COLO668 (cell line): ENCODE results near the gene SLC8A2.

Experiments used
- DNase-seq: peaks from one replicate; lab custom pipeline; 2025; ENCODE audit not compliant: unreplicated experiment; lab: John Stamatoyannopoulos, UW

Gene SLC8A2

DNA sequence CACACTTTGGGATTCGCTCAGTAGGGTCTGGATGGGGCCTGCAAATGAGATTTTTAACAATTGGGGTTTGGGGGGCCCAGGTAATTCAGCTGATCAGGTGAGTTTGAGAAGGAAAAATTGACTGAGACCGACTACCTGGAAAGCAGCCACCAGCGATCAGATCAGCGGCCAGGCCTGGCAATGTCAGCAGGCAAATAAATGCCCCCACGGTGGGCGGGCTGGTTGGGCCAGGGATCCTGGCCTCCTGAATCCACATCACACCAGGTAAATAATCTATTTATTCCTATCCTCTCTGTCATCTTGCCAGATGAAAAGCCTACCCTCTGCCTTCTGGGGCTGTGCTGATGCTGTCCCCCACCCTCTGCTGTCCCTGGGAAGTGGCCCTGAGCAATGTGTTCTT is 33.8 kb upstream of the SLC8A2 start:
- no peak for DNase-seq

DNA sequence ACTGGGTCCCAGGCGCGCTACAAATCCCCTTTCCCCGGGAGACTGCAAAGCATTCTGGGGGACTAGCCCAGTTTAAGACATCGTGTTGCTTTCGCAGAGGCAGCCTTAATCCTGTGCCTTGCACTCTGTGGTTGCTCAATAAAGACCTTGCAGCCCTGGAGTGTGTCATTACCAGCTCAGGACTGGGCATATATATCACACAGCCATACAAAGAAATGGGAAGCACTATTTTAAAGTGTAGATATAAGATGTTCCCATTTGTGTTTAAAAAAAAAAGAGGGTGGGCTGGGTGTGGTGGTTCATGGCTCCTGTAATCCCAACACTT is 32.1 kb upstream of the SLC8A2 start:
- DNase-seq: no peak

GRCh38 chr19:47503130-47503825 is 31.6 kb upstream of the SLC8A2 start:
- DNase-seq: no peak

GRCh38 chr19:47499863-47500830 is 28.5 kb upstream of the SLC8A2 start:
- DNase-seq: no peak

DNA sequence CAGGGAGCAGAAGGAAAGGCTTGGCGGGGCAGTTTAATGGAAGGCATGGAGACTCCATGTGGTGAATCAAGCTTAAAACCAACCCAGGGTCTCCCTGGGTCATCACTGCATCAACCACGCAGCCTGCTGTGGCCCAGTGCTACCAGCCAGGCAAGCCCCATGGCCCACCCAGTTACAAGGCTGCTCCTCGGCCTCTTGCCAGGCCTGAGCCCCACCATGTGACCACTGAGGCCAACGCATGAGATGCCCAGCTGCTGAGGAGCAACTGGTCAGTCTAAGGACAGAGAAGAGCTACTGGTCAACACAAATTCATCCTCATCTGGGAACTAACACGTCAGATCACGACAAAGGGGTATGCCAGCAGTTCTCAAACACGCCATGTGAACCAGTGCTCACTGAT is 27.7 kb upstream of the SLC8A2 start:
- DNase-seq: no peak

DNA sequence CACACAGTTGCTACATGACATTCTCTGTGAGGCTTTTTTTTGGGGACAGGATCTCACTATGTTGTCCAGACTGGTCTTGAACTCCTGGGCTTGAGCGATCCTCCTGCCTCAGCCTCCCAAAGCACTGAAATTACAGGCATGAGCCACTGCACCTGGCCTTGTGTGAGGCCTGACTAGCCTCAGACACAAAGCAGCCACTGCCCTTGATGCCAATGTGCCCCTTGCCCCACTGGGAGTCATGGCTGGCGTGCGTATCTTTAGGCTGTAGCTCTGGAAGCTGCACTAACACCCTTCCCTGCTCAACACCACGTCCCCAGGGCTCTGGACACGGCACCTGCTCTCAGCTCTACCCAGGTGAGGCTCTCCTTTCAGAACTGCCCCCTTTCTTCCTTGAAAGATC is 26.9 kb upstream of the SLC8A2 start:
- DNase-seq: no peak

DNA sequence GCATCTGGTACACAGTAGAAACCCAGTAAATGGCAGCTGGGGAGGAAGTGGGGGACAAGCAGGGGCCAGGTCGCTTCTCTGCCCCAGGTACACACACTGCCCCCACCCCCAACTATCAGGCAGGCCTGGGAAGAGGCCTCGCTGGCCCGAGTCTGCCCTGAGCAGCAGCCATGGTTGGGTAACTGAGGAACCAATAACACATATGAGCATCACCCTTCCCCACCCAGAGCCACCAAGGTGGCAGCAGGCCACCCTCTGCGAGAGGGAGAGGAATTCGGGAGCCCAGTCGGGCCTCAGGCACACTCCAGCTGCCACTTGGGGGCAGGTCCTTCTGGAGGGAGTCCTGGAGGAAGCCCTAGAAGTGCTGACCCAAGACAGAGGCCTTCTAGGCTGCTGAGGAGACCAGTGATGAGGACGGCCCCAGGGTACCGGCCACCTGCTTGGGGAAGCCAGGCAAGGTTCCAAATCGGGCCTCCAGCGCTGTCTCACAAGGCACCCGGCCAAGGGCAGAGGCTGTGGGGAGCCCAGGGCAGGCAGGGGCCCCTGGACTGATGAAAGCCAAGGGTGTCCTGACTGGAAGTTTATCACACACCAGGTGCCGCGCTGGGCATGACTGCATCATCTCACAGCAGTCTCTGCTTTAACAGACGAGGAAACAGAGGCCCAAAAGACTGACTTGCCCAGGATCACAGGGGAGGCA is 26.3 kb upstream of the SLC8A2 start:
- DNase-seq: no peak

- no peak for DNase-seq
These were observed 25.5 kb upstream of the SLC8A2 start for GRCh38 chr19:47497050-47497766.

GRCh38 chr19:47495478-47496372 is 24.0 kb upstream of the SLC8A2 start:
- DNase-seq: peak; percentile 2

DNA sequence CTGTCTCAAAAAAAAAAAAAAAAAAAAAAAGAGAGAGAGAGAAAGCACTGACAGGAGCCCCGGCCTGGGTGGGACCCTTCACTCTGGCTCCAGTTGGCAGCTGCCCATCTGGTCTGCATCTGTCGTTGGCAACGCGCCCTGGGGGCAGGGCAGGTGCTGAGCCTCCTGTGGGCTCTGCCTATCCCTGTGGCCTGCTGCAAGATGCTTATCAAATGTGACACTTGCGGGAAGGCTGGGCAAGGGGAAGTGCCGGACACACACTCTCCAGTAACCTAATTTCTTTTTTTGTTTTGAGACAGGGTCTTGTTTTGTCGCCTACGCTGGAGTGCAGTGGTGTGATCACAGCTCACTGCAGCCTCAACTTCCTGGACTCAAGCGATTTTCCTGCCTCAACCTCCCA is 23.0 kb upstream of the SLC8A2 start:
- DNase-seq: peak; percentile 53

GRCh38 chr19:47494211-47494547 is 22.5 kb upstream of the SLC8A2 start:
- no peak for DNase-seq

- no peak for DNase-seq
These were observed 21.9 kb upstream of the SLC8A2 start for GRCh38 chr19:47493378-47494210.

DNA sequence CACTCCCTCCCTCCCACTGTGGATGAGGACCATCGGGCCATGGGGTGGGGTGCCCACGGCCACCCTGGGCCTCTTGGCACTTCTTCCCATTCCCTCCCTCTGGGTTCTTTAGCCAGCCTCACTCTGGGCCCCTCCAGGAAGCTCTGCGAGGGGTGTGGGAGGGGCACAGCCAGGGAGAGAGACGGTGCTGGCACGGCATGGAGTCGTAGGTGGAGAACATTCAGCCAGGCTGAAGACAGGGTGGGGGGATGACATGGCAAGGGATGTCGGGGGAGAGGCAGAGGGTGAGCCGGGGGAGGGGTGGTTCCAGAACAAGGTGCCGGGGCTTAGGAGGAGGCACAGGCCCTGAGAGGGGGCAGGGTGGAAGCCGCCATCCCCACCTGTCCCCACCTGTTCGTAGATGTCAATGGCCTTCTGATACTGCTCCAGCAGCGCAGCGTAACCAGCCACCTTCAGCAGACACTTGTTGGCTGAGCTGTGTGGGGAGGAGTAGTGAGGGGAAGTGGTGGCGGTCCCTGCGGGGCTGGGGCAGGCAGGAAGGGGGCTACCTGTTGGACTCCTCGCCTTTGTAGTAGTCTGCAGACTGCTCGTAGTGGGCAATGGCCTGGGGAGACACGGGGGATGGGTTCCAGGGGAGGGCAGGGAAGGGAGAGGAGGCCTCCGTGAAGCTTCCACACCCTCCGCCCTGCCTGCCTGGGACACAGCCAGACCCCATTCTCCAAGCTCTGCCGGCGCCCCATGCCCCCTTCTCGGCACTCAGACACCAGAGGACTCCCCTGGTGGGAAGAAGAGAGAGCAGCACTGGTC is 21.1 kb upstream of the SLC8A2 start:
- no peak for DNase-seq

GRCh38 chr19:47492137-47492533 is 20.4 kb upstream of the SLC8A2 start:
- no peak for DNase-seq

- DNase-seq: no peak
These were observed 19.9 kb upstream of the SLC8A2 start for GRCh38 chr19:47491358-47492136.

DNA sequence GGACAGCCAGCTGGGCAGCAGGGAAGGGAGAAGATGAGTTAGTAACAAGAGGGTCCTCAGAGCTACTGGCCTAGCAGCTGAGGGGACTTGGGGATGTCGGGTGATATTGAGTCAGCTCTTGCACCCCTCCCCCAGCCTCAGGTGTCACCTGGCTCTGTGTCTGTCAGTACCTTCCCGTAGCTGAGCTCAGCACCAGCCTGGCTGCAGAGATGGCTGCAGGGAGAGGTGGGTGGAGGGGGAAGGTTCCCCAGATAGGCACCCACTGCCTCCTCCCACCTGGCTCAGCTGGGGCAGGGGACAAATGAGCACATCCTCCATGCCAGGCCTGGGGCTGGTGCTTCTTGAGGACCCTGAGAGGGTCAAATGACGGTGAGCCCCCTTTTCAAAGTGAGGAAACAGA is 19.2 kb upstream of the SLC8A2 start:
- DNase-seq: no peak

DNA sequence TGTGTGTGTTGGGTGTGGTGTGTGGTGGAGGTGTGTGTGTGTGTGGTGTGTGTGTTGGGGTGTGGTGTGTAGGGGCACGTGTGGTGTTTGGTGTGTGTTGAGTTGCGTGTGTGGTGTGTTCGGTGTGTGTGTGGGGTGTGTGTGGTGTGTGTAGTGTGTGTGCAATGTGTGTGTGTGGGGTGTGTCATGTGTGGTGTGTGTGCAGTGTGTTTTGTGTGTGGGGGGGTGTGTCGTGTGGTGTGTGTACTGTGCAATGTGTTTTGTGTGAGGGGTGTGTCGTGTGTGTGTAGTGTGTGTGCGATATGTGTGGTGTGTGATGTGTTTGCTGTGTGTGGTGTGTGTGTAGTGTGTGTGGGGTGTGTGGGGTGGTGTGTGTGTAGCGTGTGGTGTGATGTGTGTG is 18.3 kb upstream of the SLC8A2 start:
- no peak for DNase-seq
